Hepatocyte (in vitro differentiated cells): ENCODE results near the gene EFHD2. TPM values are rescaled to one million over a fixed set of nuclear protein-coding genes. Genes with fewer than 3 reads are reported as not detected.

ENCODE experiments used
- DNase-seq: peaks from one replicate; pipeline ENCODE4 v3.0.0-alpha.2; 2016; ENCODE audit warnings: low spot score
- H2AFZ ChIP-seq: fragments of 200-600 bp; sonication (generic); 2 replicates; pipeline ENCODE4 v1.6.0; 2016; ENCODE audit warnings: antibody characterized with exemption, mild to moderate bottlenecking
- H3K27ac ChIP-seq: fragments of 200-600 bp; sonication (generic); 2 replicates; pipeline ENCODE4 v1.5.1; 2016; ENCODE audit warnings: mild to moderate bottlenecking
- H3K27me3 ChIP-seq: fragments of 200-600 bp; sonication (generic); 2 replicates; pipeline ENCODE4 v1.6.1; 2016
- H3K36me3 ChIP-seq: fragments of 200-600 bp; sonication (generic); replicated peaks from 2 replicates; pipeline ENCODE4 v1.5.1; 2016; ENCODE audit warnings: low read depth; ENCODE audit not compliant: insufficient read depth
- H3K4me1 ChIP-seq: fragments of 200-600 bp; sonication (generic); 2 replicates; pipeline ENCODE4 v1.5.1; 2016; ENCODE audit warnings: mild to moderate bottlenecking, moderate library complexity; ENCODE audit not compliant: insufficient read depth
- H3K4me2 ChIP-seq: fragments of 200-600 bp; sonication (generic); 2 replicates; pipeline ENCODE4 v1.6.0; 2016
- H3K4me3 ChIP-seq: fragments of 200-600 bp; sonication (generic); 2 replicates; pipeline ENCODE4 v1.5.1; 2016; ENCODE audit warnings: mild to moderate bottlenecking
- H3K79me2 ChIP-seq: fragments of 200-600 bp; sonication (generic); 2 replicates; pipeline ENCODE4 v1.6.0; 2017; ENCODE audit warnings: mild to moderate bottlenecking
- H3K9me2 ChIP-seq: fragments of 200-600 bp; sonication (generic); replicated peaks from 2 replicates; pipeline ENCODE4 v1.6.0; 2017; ENCODE audit warnings: mild to moderate bottlenecking; ENCODE audit not compliant: insufficient read depth
- H3K9me3 ChIP-seq: fragments of 200-600 bp; sonication (generic); 2 replicates; pipeline ENCODE4 v1.5.1; 2016; ENCODE audit warnings: low read depth, mild to moderate bottlenecking
- H4K20me1 ChIP-seq: fragments of 200-600 bp; sonication (generic); 2 replicates; pipeline ENCODE4 v1.6.0; 2016; ENCODE audit warnings: mild to moderate bottlenecking; ENCODE audit not compliant: insufficient read depth, poor library complexity, severe bottlenecking
- EZH2 ChIP-seq: fragments of 200-600 bp; sonication (generic); IDR thresholded peaks from 2 replicates; pipeline ENCODE4 v1.6.1; 2016; ENCODE audit warnings: antibody characterized with exemption, mild to moderate bottlenecking, borderline replicate concordance
- EZH2phosphoT487 ChIP-seq: fragments of 200-600 bp; sonication (generic); IDR thresholded peaks from one replicate; pipeline ENCODE4 v1.6.1; 2018; ENCODE audit warnings: antibody characterized with exemption, mild to moderate bottlenecking, low read depth, moderate library complexity; ENCODE audit not compliant: unreplicated experiment, severe bottlenecking
- WGBS: methylation state at CpG from one replicate; pipeline ENCODE4 v1.1.6; 2016; ENCODE audit warnings: low lambda C conversion rate; ENCODE audit errors: missing lambda C conversion rate; 5-methylcytosine and 5-hydroxymethylcytosine counted together
- polyA plus RNA-seq: library from polyadenylated mRNA; unstranded; fragments of >200 nt; fragmentation: Nextera tagmentation; extraction: Ambion mirVana; gene quantifications from 2 replicates; pipeline ENCODE4 v1.2.1, GENCODE V29; 2016
- total RNA-seq: library from RNA; depleted of rRNA; stranded (reverse); fragments of >200 nt; gene quantifications from 2 replicates; pipeline ENCODE4 v1.2.3, GENCODE V29; 2014
- TF ChIP-seq, protein P1 (sequence below): fragments of 200-600 bp; sonication (generic); IDR thresholded peaks from 2 replicates; pipeline ENCODE4 v1.5.1; 2016; ENCODE audit warnings: antibody characterized with exemption, mild to moderate bottlenecking; ENCODE audit not compliant: poor library complexity

EFHD2 gene
- total and polyA plus RNA-seq, 2 experiments from 2014 or later = 34.4 to 63.7 TPM

DNA sequence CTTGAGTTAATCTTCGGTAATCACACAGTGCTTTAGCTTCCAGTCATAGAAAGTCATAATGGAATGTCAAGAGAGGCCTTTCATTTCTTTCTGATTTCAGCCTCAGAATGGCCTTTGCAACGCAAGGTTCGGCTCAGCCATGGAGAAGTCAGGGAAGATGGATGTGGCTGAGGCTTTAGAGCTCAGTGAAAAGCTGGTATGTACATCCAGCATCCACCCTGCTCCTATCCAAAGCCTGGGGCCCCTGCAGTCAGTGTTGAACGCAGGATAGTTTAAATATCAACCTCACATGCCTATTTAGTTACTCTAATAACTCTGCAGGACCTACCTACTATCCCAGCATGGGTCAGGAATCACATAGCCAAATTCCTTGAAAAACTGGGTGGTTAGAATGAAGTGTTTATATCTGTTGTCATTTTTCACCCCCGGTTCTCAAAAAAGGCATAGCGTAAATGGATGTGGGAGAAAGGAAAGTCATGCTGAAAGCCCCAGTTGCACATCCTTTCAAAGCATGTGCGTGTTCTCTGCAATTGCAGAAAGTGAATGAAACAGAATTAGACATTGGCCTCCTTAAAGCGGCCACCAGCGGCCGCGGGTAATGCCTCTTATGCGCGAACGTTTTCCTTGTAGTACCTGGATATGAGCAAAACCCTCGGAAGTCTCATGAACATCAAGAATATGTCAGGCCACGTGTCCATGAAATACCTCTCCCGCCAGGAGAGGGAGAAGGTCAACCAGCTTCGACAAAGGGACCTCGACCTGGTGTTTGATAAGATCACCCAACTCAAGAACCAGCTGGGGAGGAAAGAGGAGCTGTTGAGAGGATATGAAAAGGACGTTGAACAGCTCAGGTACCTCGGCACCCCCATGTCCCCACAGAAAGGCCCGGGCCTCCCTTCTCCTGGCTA, 28.8 kb upstream of the EFHD2 start:
- no peaks in the 10 kb centered on the region for H3K79me2 ChIP-seq
- no peak overlapping the region for H2AFZ ChIP-seq
- no peak for DNase-seq
- no peak overlapping the region for H3K4me2 ChIP-seq
- H3K4me3 ChIP-seq = no peak overlapping the region
- H3K27me3 ChIP-seq = peaks cover 12% of the 10 kb centered on the region
- no peaks in the 10 kb centered on the region for H3K4me1 ChIP-seq
- H4K20me1 ChIP-seq = no peaks in the 10 kb centered on the region
- no peaks in the 10 kb centered on the region for H3K9me3 ChIP-seq
- TF ChIP-seq EZH2phosphoT487 (no peak), EZH2 (no peak)
- TF ChIP-seq, protein P1, sequence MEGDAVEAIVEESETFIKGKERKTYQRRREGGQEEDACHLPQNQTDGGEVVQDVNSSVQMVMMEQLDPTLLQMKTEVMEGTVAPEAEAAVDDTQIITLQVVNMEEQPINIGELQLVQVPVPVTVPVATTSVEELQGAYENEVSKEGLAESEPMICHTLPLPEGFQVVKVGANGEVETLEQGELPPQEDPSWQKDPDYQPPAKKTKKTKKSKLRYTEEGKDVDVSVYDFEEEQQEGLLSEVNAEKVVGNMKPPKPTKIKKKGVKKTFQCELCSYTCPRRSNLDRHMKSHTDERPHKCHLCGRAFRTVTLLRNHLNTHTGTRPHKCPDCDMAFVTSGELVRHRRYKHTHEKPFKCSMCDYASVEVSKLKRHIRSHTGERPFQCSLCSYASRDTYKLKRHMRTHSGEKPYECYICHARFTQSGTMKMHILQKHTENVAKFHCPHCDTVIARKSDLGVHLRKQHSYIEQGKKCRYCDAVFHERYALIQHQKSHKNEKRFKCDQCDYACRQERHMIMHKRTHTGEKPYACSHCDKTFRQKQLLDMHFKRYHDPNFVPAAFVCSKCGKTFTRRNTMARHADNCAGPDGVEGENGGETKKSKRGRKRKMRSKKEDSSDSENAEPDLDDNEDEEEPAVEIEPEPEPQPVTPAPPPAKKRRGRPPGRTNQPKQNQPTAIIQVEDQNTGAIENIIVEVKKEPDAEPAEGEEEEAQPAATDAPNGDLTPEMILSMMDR = no peak
- H3K9me2 ChIP-seq = no peaks in the 10 kb centered on the region
- no peak overlapping the region for H3K27ac ChIP-seq
- H3K36me3 ChIP-seq = no peaks in the 10 kb centered on the region
- 89% methylated on average over 22 of the region's 22 CpGs for WGBS

DNA sequence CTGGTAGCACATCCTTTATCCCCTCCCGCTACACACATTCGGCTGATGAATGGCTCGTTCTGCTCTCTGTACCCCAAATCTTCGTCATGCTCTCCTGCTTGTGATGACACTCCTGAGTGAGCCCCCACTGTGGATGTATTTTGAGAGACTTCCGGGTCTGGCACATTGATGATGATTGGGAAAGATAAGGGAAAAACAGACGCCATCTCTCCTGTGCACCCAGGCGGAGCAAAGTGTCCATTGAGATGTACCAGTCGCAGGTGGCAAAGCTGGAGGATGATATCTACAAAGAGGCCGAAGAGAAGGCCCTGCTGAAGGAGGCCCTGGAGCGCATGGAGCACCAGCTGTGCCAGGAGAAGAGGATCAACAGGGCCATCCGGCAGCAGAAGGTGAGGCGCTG, 27.9 kb upstream of the EFHD2 start:
- TF ChIP-seq, protein P1 = no peak
- no peak for TF ChIP-seq EZH2
- no peak for TF ChIP-seq EZH2phosphoT487
- Histone ChIP-seq H3K4me2 (no peak overlapping the region), H3K27ac (no peak overlapping the region), H3K9me2 (no peaks in the 10 kb centered on the region), H3K27me3 (peaks cover 15% of the 10 kb centered on the region), H3K4me1 (no peaks in the 10 kb centered on the region), H4K20me1 (no peaks in the 10 kb centered on the region), H3K9me3 (no peaks in the 10 kb centered on the region), H3K36me3 (no peaks in the 10 kb centered on the region), H3K79me2 (no peaks in the 10 kb centered on the region), H2AFZ (no peak overlapping the region), H3K4me3 (no peak overlapping the region)
- DNase-seq = no peak
- 87% methylated on average over 12 of the region's 12 CpGs for WGBS

DNA sequence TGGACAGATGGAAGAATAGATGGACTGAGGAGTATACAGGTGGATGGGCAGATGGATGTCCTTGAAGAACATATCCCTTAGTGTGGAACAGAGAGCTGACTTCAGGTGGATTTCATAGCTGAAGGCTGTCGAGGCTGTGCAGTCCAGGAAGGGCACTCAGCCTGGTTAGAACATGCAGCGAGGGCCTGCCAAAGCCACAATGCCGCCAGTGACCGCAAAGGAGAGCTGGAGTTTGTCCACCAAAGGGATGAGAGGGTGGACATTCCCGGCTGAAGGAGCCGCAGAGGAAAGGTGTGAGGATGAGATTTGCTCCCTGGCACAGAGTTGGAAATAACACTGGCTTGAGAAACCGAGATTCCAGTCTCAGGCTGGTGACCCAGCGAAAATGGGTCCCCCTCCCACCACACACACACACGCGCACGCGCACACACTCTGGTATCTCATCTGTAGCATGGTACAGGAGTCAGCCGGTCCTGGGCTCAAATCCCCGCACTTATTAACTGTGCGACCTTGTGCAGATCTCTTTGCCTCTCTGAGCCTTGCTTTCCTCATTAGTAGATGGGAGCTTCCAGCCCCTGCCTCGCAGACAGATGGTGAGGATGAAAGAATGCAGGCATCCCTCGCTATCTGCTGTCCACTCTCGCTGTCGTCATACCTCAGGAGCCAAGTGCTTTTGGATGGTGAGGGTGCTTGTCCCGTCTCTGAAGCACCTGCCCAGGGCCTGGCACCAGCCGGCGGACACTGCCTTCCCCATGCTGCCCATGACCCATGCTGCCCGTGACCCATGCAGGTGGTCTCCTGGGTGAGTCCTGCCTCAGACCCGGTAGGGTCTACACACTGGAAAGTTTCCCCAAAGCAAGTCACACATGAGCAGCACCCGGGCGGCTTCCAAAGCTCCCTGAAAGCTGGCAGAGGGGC, 26.8 kb upstream of the EFHD2 start:
- TF ChIP-seq, protein P1 = no peak
- no peak for TF ChIP-seq EZH2phosphoT487
- TF ChIP-seq EZH2 = no peak
- Histone ChIP-seq H4K20me1 (no peaks in the 10 kb centered on the region), H3K4me2 (no peak overlapping the region), H3K27me3 (peaks cover 18% of the 10 kb centered on the region), H2AFZ (no peak overlapping the region), H3K4me1 (no peaks in the 10 kb centered on the region), H3K27ac (no peak overlapping the region), H3K9me3 (no peaks in the 10 kb centered on the region), H3K36me3 (no peaks in the 10 kb centered on the region), H3K9me2 (no peaks in the 10 kb centered on the region), H3K79me2 (no peaks in the 10 kb centered on the region), H3K4me3 (no peak overlapping the region)
- no peak for DNase-seq
- 86% methylated on average over 26 of the region's 26 CpGs for WGBS
